Glomerular endothelial cell (primary cell): ENCODE measurements around the gene GLB1L3. TPM values are rescaled to one million over a fixed set of nuclear protein-coding genes. Genes with fewer than 3 reads are reported as not detected.
"Not testable (repeated sequence)": the region's sequence is repeated elsewhere in the genome, so short reads cannot be mapped to it uniquely, and the experiment has no call there.

Experiments
- DNase-seq: peaks from one replicate; pipeline ENCODE4 v3.0.0-alpha.2; 2011; ENCODE audit warnings: low read depth, low spot score; ENCODE audit errors: extremely low read depth
- total RNA-seq: library from RNA; depleted of rRNA; stranded (reverse); fragments of >200 nt; gene quantifications from 2 replicates; pipeline ENCODE4 v1.2.3, GENCODE V29; 2015

Gene GLB1L3
- total RNA-seq, 1 donor from 2014 or later: not detected

- DNase-seq: no peak
Observed at GRCh38 chr11:134250675-134251074, 25.5 kb upstream of the GLB1L3 start.

GRCh38 chr11:134252346-134253187 lies 23.6 kb upstream of the GLB1L3 start:
- peak; percentile 20 for DNase-seq

- DNase-seq: peak; percentile 77
Observed at GRCh38 chr11:134253188-134253993, 22.8 kb upstream of the GLB1L3 start, which contains the start of the genes ACAD8 and THYN1. Gene ACAD8 (plus strand): TSS chr11:134253568. CDS start chr11:134253601, 33 bp downstream. Gene THYN1 (minus strand): TSS chr11:134253352. CDS start chr11:134252882, 470 bp downstream.

GRCh38 chr11:134254433-134255183 lies 21.6 kb upstream of the GLB1L3 start:
- DNase-seq: no peak

GRCh38 chr11:134255184-134255561 lies 21.0 kb upstream of the GLB1L3 start:
- not testable (repeated sequence) for DNase-seq

- no peak for DNase-seq
Observed at GRCh38 chr11:134257101-134257500, 19.1 kb upstream of the GLB1L3 start.

GRCh38 chr11:134258577-134258976 lies 17.6 kb upstream of the GLB1L3 start:
- DNase-seq: no peak

- DNase-seq: no peak
Observed at GRCh38 chr11:134260503-134260902, 15.7 kb upstream of the GLB1L3 start.

GRCh38 chr11:134260983-134261382 lies 15.2 kb upstream of the GLB1L3 start:
- DNase-seq: no peak

GRCh38 chr11:134261626-134262488 lies 14.3 kb upstream of the GLB1L3 start:
- DNase-seq: no peak

- no peak for DNase-seq
Observed at GRCh38 chr11:134264966-134265764, 11.0 kb upstream of the GLB1L3 start.

- no peak for DNase-seq
Observed at GRCh38 chr11:134266440-134266839, 9.7 kb upstream of the GLB1L3 start.

GRCh38 chr11:134266841-134267251 lies 9.3 kb upstream of the GLB1L3 start:
- no peak for DNase-seq

GRCh38 chr11:134267461-134267860 lies 8.7 kb upstream of the GLB1L3 start:
- no peak for DNase-seq

GRCh38 chr11:134267966-134268365 lies 8.2 kb upstream of the GLB1L3 start:
- no peak for DNase-seq

- DNase-seq: no peak
Observed at GRCh38 chr11:134270250-134270714, 5.9 kb upstream of the GLB1L3 start.

GRCh38 chr11:134271978-134272377 lies 4.2 kb upstream of the GLB1L3 start:
- DNase-seq: no peak

GRCh38 chr11:134272381-134273316 lies 3.5 kb upstream of the GLB1L3 start:
- DNase-seq: no peak
